ENCODE results near the gene CXCL6. TPM values are rescaled to one million over a fixed set of nuclear protein-coding genes. Genes with fewer than 3 reads are reported as not detected.

The CXCL6 gene
- polyA plus RNA-seq, 1 of the 3 experiments (the other 2 are of a cell fraction) = 0.02 TPM

DNA sequence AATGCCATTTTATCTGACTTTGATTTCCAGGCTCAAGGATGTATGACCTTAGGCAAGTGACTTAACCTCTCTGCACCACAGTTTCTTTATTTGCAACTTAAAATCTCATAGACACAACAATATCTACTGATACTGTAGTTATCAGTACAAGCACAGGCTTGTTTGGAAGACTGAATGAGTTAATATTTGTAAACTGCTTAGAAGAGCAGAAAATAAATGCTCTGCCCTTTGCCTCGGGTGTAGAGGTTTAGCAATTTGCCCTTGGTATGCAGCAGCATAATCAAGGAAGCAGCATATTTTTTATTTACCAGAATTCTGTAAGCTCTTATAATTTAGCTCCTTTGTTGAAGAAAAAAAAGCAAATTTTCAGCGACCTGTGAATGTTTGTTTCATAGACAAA is 29.8 kb downstream of the CXCL6 start:
- no peak overlapping the region for H3K4me2 ChIP-seq
- DNase-seq = no peak
- H3K27ac ChIP-seq (ENCODE audit: low read depth in 2 of 2, low read length in 1 of 2) = no peak overlapping the region
- H3K79me2 ChIP-seq (ENCODE audit: insufficient read depth) = no peaks in the 10 kb centered on the region
- POLR2A ChIA-PET = no interaction called here
- H3K4me1 ChIP-seq (ENCODE audit: control insufficient read depth in 1 of 2, insufficient read depth in 2 of 2, low read depth in 1 of 2, low read length in 1 of 2) = no peaks in the 10 kb centered on the region
- 7% methylated on average over 2 of the region's 2 CpGs for WGBS (ENCODE audit: low lambda C conversion rate)
- no peaks in the 10 kb centered on the region for H3K9me2 ChIP-seq
- H3K36me3 ChIP-seq (replicated peaks in 1 of 2; ENCODE audit: control insufficient read depth in 1 of 2, insufficient read depth in 2 of 2, low read length in 1 of 2) = no peaks in the 10 kb centered on the region
- no peaks in the 10 kb centered on the region for H3K9me3 ChIP-seq
- no peak overlapping the region for H3K4me3 ChIP-seq (ENCODE audit: low read depth in 2 of 2, low read length in 1 of 2)
- H3F3A ChIP-seq (replicated peaks; ENCODE audit: insufficient read depth) = no peaks in the 10 kb centered on the region
- peaks cover 54% of the 10 kb centered on the region for H3K27me3 ChIP-seq (ENCODE audit: insufficient read depth)
- H3K9ac ChIP-seq = no peak overlapping the region
- TF ChIP-seq RCOR1 (IDR thresholded peaks at IDR 0.05; ENCODE audit: low read length) = no peak
- no peak for TF ChIP-seq ELF1 (IDR thresholded peaks at IDR 0.05)
- TF ChIP-seq, protein P1, sequence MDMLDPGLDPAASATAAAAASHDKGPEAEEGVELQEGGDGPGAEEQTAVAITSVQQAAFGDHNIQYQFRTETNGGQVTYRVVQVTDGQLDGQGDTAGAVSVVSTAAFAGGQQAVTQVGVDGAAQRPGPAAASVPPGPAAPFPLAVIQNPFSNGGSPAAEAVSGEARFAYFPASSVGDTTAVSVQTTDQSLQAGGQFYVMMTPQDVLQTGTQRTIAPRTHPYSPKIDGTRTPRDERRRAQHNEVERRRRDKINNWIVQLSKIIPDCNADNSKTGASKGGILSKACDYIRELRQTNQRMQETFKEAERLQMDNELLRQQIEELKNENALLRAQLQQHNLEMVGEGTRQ (IDR thresholded peaks at IDR 0.05; ENCODE audit: borderline replicate concordance, low read depth, low read length) = no peak
- TF ChIP-seq TCF12 (IDR thresholded peaks at IDR 0.05) = no peak
- no peak for TF ChIP-seq YY1 (IDR thresholded peaks at IDR 0.05; ENCODE audit: low read depth)
- no peak overlapping the region for H2AFZ ChIP-seq (ENCODE audit: low read depth)
- H4K20me1 ChIP-seq (ENCODE audit: insufficient read depth) = no peaks in the 10 kb centered on the region
- CTCF ChIA-PET = no interaction called here

DNA sequence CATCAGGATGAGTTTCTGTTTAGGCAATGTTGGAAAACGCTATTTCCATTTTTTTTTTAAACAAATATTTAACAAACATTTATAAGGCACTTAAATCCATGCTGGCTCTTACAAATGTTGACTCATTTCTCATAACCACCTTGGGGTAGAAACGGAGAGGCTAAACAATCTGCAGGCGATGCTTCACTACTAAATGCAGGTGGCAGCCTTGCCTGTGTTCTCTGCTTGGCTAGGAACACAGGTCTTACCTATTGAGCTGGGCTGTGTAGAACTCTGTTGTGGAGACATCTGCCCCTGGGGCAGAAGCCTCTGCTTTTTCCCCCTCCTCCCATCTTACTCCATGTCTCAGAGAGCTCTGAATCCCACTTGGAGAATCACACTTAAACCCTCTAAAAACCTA is 31.3 kb downstream of the CXCL6 start:
- POLR2A ChIA-PET = no interaction called here
- 3% methylated on average over 3 of the region's 3 CpGs for WGBS (ENCODE audit: low lambda C conversion rate)
- H3K4me3 ChIP-seq (ENCODE audit: low read depth in 2 of 2, low read length in 1 of 2) = no peak overlapping the region
- no peaks in the 10 kb centered on the region for H3K9me2 ChIP-seq
- no peak overlapping the region for H3K4me2 ChIP-seq
- peaks cover 60% of the 10 kb centered on the region for H3K27me3 ChIP-seq (ENCODE audit: insufficient read depth)
- no peak overlapping the region for H3K27ac ChIP-seq (ENCODE audit: low read depth in 2 of 2, low read length in 1 of 2)
- no peaks in the 10 kb centered on the region for H3K9me3 ChIP-seq
- no peak for DNase-seq
- CTCF ChIA-PET = no interaction called here
- TF ChIP-seq TCF12 (IDR thresholded peaks at IDR 0.05) (no peak), POLR2AphosphoS5 (IDR thresholded peaks at IDR 0.05; ENCODE audit: low read depth, low read length) (no peak), RCOR1 (IDR thresholded peaks at IDR 0.05; ENCODE audit: low read length) (no peak), NFIC (IDR thresholded peaks at IDR 0.05; ENCODE audit: borderline replicate concordance) (no peak), GABPA (IDR thresholded peaks at IDR 0.05; ENCODE audit: low read depth) (no peak), EZH2phosphoT487 (IDR thresholded peaks at IDR 0.05; ENCODE audit: borderline replicate concordance, low read depth) (no peak), YY1 (IDR thresholded peaks at IDR 0.05; ENCODE audit: low read depth) (no peak), TAF1 (IDR thresholded peaks at IDR 0.05; ENCODE audit: borderline replicate concordance, low read depth, low read length) (no peak)
- TF ChIP-seq, protein P2, sequence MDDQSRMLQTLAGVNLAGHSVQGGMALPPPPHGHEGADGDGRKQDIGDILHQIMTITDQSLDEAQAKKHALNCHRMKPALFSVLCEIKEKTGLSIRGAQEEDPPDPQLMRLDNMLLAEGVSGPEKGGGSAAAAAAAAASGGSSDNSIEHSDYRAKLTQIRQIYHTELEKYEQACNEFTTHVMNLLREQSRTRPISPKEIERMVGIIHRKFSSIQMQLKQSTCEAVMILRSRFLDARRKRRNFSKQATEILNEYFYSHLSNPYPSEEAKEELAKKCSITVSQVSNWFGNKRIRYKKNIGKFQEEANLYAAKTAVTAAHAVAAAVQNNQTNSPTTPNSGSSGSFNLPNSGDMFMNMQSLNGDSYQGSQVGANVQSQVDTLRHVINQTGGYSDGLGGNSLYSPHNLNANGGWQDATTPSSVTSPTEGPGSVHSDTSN (IDR thresholded peaks at IDR 0.05) = no peak
- TF ChIP-seq, protein P1 (IDR thresholded peaks at IDR 0.05; ENCODE audit: borderline replicate concordance, low read depth, low read length) = no peak
- TF ChIP-seq, protein P3, sequence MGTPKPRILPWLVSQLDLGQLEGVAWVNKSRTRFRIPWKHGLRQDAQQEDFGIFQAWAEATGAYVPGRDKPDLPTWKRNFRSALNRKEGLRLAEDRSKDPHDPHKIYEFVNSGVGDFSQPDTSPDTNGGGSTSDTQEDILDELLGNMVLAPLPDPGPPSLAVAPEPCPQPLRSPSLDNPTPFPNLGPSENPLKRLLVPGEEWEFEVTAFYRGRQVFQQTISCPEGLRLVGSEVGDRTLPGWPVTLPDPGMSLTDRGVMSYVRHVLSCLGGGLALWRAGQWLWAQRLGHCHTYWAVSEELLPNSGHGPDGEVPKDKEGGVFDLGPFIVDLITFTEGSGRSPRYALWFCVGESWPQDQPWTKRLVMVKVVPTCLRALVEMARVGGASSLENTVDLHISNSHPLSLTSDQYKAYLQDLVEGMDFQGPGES (IDR thresholded peaks at IDR 0.05; ENCODE audit: low read depth, low read length) = no peak
- TF ChIP-seq, protein P4, sequence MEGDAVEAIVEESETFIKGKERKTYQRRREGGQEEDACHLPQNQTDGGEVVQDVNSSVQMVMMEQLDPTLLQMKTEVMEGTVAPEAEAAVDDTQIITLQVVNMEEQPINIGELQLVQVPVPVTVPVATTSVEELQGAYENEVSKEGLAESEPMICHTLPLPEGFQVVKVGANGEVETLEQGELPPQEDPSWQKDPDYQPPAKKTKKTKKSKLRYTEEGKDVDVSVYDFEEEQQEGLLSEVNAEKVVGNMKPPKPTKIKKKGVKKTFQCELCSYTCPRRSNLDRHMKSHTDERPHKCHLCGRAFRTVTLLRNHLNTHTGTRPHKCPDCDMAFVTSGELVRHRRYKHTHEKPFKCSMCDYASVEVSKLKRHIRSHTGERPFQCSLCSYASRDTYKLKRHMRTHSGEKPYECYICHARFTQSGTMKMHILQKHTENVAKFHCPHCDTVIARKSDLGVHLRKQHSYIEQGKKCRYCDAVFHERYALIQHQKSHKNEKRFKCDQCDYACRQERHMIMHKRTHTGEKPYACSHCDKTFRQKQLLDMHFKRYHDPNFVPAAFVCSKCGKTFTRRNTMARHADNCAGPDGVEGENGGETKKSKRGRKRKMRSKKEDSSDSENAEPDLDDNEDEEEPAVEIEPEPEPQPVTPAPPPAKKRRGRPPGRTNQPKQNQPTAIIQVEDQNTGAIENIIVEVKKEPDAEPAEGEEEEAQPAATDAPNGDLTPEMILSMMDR (IDR thresholded peaks at IDR 0.05) = no peak
- no peaks in the 10 kb centered on the region for H3K36me3 ChIP-seq (replicated peaks in 1 of 2; ENCODE audit: control insufficient read depth in 1 of 2, insufficient read depth in 2 of 2, low read length in 1 of 2)
- H3K9ac ChIP-seq = no peak overlapping the region
- H3F3A ChIP-seq (replicated peaks; ENCODE audit: insufficient read depth) = no peaks in the 10 kb centered on the region
- no peaks in the 10 kb centered on the region for H4K20me1 ChIP-seq (ENCODE audit: insufficient read depth)
- H3K79me2 ChIP-seq (ENCODE audit: insufficient read depth) = no peaks in the 10 kb centered on the region
- H2AFZ ChIP-seq (ENCODE audit: low read depth) = no peak overlapping the region
- no peaks in the 10 kb centered on the region for H3K4me1 ChIP-seq (ENCODE audit: control insufficient read depth in 1 of 2, insufficient read depth in 2 of 2, low read depth in 1 of 2, low read length in 1 of 2)
